Lower leg skin (tissue), 3 donors: ENCODE measurements around the gene FGD3.

Experiments
- POLR2A ChIP-seq, 2 donors: fragments of 450-650 bp; IDR thresholded peaks; one replicate each; pipeline ENCODE4 v1.6.1; 2016 to 2017; ENCODE audit warnings: antibody characterized with exemption in 2 of 2, mild to moderate bottlenecking in 1 of 2, moderate library complexity in 1 of 2
- TF ChIP-seq, protein P1 (sequence below), 3 donors: fragments of 450-650 bp; IDR thresholded peaks; one replicate each; pipeline ENCODE4 v1.5.1; 2016; ENCODE audit warnings: antibody characterized with exemption in 3 of 3, mild to moderate bottlenecking in 3 of 3, moderate library complexity in 2 of 3

DNA sequence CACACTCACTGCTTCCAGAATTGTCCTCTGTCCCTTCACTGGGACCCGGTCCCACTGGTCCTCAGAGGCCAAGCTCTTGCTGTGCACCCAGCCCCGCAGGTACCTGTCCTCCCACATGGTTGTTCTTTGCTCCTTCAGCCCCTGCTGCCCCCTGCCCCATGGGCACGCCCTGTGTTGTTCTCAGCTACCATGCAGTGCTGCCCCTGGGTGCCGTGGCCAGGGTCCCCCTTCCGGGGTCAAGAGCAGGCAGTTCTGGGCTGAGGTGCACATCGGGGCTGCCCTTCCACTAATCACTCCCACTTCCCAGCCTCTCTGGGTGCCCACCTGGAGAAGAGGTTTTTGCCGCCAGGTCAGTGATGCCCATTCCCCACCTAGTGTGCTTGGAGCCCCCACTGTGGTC, 79.3 kb downstream of the FGD3 start:
- TF ChIP-seq POLR2A (IDR thresholded peaks at IDR 0.05): no peak
- TF ChIP-seq, protein P1, sequence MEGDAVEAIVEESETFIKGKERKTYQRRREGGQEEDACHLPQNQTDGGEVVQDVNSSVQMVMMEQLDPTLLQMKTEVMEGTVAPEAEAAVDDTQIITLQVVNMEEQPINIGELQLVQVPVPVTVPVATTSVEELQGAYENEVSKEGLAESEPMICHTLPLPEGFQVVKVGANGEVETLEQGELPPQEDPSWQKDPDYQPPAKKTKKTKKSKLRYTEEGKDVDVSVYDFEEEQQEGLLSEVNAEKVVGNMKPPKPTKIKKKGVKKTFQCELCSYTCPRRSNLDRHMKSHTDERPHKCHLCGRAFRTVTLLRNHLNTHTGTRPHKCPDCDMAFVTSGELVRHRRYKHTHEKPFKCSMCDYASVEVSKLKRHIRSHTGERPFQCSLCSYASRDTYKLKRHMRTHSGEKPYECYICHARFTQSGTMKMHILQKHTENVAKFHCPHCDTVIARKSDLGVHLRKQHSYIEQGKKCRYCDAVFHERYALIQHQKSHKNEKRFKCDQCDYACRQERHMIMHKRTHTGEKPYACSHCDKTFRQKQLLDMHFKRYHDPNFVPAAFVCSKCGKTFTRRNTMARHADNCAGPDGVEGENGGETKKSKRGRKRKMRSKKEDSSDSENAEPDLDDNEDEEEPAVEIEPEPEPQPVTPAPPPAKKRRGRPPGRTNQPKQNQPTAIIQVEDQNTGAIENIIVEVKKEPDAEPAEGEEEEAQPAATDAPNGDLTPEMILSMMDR (IDR thresholded peaks at IDR 0.05): no peak
